SH-SY5Y (cell line): ENCODE data around the gene ANKRD11.

Experiments
- GATA2 ChIP-seq: IDR thresholded peaks from 2 replicates; pipeline ENCODE4 v1.6.1; 2011; ENCODE audit warnings: mild to moderate bottlenecking, low read depth, low read length
- GATA3 ChIP-seq: IDR thresholded peaks from 2 replicates; pipeline ENCODE4 v1.6.1; 2011; ENCODE audit warnings: low read depth, mild to moderate bottlenecking, low read length, moderate library complexity

The ANKRD11 gene

DNA sequence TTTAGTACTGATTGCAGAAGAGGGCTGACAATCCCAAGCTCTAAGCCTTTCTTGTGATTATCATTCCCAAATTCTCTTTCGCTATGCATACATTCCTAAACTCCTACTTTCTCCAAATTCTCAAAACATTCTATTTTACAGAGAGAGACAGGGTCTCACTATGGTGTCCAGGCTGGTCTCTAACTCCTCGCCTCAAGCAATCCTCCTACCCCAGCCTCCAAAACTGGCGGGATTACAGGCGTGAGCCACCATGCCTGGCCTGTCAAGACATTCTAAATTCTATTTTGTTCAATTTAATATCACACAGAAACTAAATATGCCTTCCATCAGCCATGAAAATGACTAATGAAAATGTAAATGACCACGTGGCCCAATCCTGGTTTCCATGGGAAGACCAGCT is 39.8 kb downstream of the ANKRD11 start:
- no peak for TF ChIP-seq GATA3
- TF ChIP-seq GATA2 = no peak

- TF ChIP-seq GATA2 (no peak), GATA3 (no peak)
Measured at GRCh38 chr16:89449726-89450335, 40.5 kb downstream of the ANKRD11 start.

GRCh38 chr16:89448656-89449055 is 41.7 kb downstream of the ANKRD11 start:
- TF ChIP-seq GATA2 = no peak
- TF ChIP-seq GATA3 = no peak

GRCh38 chr16:89446975-89447293 is 43.4 kb downstream of the ANKRD11 start:
- TF ChIP-seq GATA3 = no peak
- no peak for TF ChIP-seq GATA2

- no peak for TF ChIP-seq GATA3
- TF ChIP-seq GATA2 = no peak
Measured at GRCh38 chr16:89446136-89446974, 44.0 kb downstream of the ANKRD11 start.

DNA sequence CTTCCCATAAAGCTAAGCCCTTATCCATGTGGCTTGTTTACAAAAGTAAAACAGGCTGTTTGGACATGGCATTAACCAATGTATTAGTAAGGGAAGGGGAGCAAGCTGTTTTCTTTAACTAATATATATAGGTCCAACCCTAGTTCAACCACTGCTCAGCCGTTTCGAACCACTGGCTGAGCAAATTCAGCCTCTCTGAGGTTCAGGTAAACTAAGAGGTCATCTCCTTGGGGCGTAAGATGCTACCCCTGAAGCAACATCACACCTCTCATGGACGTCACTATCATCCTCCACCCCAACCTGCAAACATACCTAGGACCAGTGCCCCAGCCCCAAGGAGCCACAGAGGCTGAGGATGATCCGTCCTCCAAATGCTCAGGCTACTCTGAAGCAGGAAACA is 45.2 kb downstream of the ANKRD11 start:
- no peak for TF ChIP-seq GATA2
- TF ChIP-seq GATA3 = no peak

DNA sequence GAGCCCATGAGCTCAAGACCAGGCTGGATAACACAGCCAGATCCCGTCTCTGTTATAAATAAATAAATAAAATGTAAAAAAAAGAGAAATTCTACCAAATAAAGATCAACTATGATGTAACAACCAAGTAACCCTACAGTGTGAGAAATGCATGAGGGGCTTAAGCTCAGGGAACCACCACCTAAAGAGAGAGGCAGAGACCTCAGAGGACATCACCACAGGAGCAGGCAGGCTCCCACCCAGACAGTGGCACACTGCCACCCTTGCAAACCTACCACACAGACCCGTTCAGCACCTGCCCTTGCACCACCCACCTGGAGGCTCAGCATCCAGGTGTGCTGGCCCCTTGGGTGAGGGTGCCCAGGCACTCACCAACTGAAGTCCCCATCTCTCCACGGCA is 45.6 kb downstream of the ANKRD11 start:
- TF ChIP-seq GATA2 (no peak), GATA3 (no peak)

GRCh38 chr16:89444151-89444723 is 46.1 kb downstream of the ANKRD11 start:
- TF ChIP-seq GATA3 (no peak), GATA2 (no peak)

DNA sequence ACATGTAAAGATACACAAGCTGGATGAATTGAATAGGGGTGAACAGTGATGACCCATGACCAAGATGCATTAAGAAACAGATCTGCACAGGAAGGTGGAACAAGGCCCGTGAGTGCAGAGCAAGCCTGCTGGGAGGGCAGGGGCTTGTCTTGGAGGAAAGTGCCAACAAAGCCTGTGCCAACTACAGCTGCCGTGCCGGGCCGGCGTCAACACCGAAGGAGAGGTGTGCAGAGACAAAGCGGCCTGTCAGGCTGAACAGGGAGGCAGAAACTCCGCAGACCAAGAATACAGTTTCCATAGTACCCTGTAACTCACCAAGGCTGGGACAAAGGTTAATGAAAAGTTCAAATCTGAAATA is 46.7 kb downstream of the ANKRD11 start:
- TF ChIP-seq GATA3 (no peak), GATA2 (no peak)

- TF ChIP-seq GATA3 (no peak), GATA2 (no peak)
Measured at GRCh38 chr16:89442990-89443726, 47.2 kb downstream of the ANKRD11 start.

GRCh38 chr16:89442588-89442987 is 47.8 kb downstream of the ANKRD11 start:
- TF ChIP-seq GATA3 (no peak), GATA2 (no peak)

DNA sequence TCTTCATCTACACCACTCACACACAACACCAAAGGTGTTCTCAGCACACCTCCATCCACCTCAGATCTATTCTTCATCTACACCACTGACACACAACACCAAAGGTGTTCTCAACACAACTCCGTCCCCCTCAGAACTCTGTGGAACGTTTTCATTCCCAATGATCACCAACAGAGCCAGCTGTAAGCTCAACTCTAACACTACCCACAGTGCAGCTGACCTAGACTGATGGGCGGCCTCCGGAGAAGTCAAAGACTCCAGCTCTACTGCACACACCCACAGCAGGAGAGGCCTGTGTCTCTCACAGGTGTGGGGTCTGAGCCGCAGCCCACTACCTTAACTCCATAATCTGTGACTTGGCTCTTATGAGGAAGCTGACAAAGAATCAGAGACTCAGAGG is 50.7 kb downstream of the ANKRD11 start:
- TF ChIP-seq GATA2 (no peak), GATA3 (no peak)

GRCh38 chr16:89437991-89438390 is 52.4 kb downstream of the ANKRD11 start:
- no peak for TF ChIP-seq GATA3
- no peak for TF ChIP-seq GATA2

DNA sequence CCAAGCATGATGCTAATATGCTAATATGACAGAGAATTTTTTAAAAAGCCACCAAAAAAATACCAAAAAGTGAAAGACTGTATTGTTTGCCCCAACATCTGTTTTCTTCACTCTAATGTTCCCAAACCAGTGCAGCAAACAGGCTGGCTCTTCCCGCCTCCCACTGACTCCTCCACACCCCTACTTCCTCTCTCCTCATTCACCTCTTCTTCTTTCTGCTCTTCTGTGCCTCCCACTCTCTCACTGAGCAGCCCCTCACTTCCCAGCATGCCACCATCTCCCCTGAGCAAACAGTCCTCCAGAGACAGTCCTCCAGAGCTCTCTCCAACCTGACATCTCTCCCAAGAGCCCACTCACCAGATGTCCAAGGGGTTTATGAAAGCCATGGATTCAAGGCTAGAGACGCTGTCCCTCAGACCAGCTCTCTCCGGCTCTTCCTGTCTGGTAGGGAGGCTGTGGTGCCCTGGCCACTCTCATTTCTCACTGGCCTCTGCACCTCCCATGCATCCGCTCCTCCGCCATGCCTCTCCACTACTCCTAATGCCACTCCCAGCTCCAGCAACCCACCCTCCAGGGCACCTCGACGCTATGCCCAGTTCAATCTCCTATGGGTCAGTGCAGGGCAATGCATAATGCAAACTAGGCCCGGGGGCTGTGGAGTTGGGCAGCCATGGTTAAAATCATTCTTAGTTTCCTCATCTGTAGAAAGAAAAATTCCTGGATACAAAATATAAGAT is 52.9 kb downstream of the ANKRD11 start:
- no peak for TF ChIP-seq GATA2
- TF ChIP-seq GATA3 = no peak
